Breast epithelium (tissue), 3 donors: ENCODE data around the gene MTUS2.

Experiments
- CTCF ChIP-seq, 3 donors: fragments of 450-650 bp; IDR thresholded peaks; one replicate each; pipeline ENCODE4 v1.5.1; 2016 to 2017; ENCODE audit warnings: antibody characterized with exemption in 3 of 3, mild to moderate bottlenecking in 3 of 3, moderate library complexity in 3 of 3
- POLR2A ChIP-seq: fragments of 450-650 bp; IDR thresholded peaks from one replicate; pipeline ENCODE4 v1.6.1; 2016; ENCODE audit warnings: antibody characterized with exemption, mild to moderate bottlenecking, moderate library complexity
- POLR2AphosphoS5 ChIP-seq, 3 donors: sonication (generic); formaldehyde crosslinking; IDR thresholded peaks; one replicate each; pipeline ENCODE4 v1.6.1; 2017; ENCODE audit warnings: antibody characterized with exemption in 3 of 3

- TF ChIP-seq CTCF (IDR thresholded peaks at IDR 0.05): no peak
- no peak for TF ChIP-seq POLR2A
- TF ChIP-seq POLR2AphosphoS5 (IDR thresholded peaks at IDR 0.05): peak in 2 of 3 donors; percentile 15 to 35
These were observed 702.0 kb downstream of the MTUS2 start for GRCh38 chr13:29522044-29522685.
